IMR-90 (cell line): ENCODE data around the gene LOXL3. TPM values are rescaled to one million over a fixed set of nuclear protein-coding genes. Genes with fewer than 3 reads are reported as not detected.

Experiments used
- ATAC-seq: fragments of 200-7000 bp; cut with Tn5 transposase; 2 replicates; pipeline ENCODE4 v1.9.1; 2020; ENCODE audit warnings: low read depth, mild to moderate bottlenecking, moderate library complexity
- BruUV-seq: library from RNA; stranded (reverse); fragments of 400-500 nt; replicated peaks from 2 replicates; lab custom pipeline; 2021; lab: Mats Ljungman, UMichigan
- CTCF ChIA-PET: fragments of 300-600 bp; formaldehyde crosslinking; extraction: SDS; loops from one replicate; lab custom pipeline; 2021; ENCODE audit warnings: antibody characterized with exemption; lab: Yijun Ruan, JAX
- POLR2A ChIA-PET: fragments of 300-600 bp; sonication (Branson Sonifier 250); formaldehyde crosslinking; loops from one replicate; lab custom pipeline; 2022; ENCODE audit warnings: antibody characterized with exemption; ENCODE audit not compliant: unreplicated experiment; lab: Charles Lee
- DNase-seq: peaks from one replicate; pipeline ENCODE4 v3.0.0; 2013
- H2AFZ ChIP-seq: replicated peaks from 2 replicates; pipeline ENCODE3; 2013; ENCODE audit warnings: low read length, mild to moderate bottlenecking; ENCODE audit not compliant: poor library complexity
- H2AK5ac ChIP-seq: 2 replicates; pipeline ENCODE4 v1.6.1; 2013; ENCODE audit warnings: low read depth, low read length, inconsistent platforms
- H2AK9ac ChIP-seq: replicated peaks from 2 replicates; pipeline ENCODE3; 2013; ENCODE audit warnings: mild to moderate bottlenecking, low read depth, low read length, moderate library complexity; ENCODE audit not compliant: poor library complexity
- H2BK120ac ChIP-seq: 2 replicates; pipeline ENCODE4 v1.6.1; 2013; ENCODE audit warnings: low read depth, low read length, inconsistent platforms
- H2BK15ac ChIP-seq: 3 replicates; pipeline ENCODE4 v1.6.1; 2013; ENCODE audit warnings: low read depth, low read length, inconsistent platforms
- H2BK20ac ChIP-seq: 2 replicates; pipeline ENCODE4 v1.6.1; 2013; ENCODE audit warnings: low read depth, mild to moderate bottlenecking, inconsistent platforms, low read length, moderate library complexity
- H2BK5ac ChIP-seq: 2 replicates; pipeline ENCODE4 v1.6.1; 2013; ENCODE audit warnings: mild to moderate bottlenecking, low read depth, low read length, inconsistent platforms; ENCODE audit not compliant: poor library complexity, severe bottlenecking
- H3K14ac ChIP-seq: replicated peaks from 2 replicates; pipeline ENCODE4 v1.6.1; 2013; ENCODE audit warnings: low read depth, low read length, inconsistent platforms
- H3K18ac ChIP-seq: 2 replicates; pipeline ENCODE4 v1.6.1; 2013; ENCODE audit warnings: low read depth, low read length, control low read depth
- H3K23ac ChIP-seq: 2 replicates; pipeline ENCODE4 v1.6.1; 2013; ENCODE audit warnings: low read depth, low read length, inconsistent platforms
- H3K27ac ChIP-seq: 2 replicates; pipeline ENCODE4 v1.5.1; 2013; ENCODE audit warnings: mild to moderate bottlenecking, control low read depth, low read length; ENCODE audit not compliant: insufficient read depth
- H3K27me3 ChIP-seq: 2 replicates; pipeline ENCODE4 v1.6.1; 2013; ENCODE audit warnings: low read length; ENCODE audit not compliant: control insufficient read depth, insufficient read depth
- H3K36me3 ChIP-seq: 2 replicates; pipeline ENCODE4 v1.6.1; 2013; ENCODE audit warnings: low read length, mixed read lengths; ENCODE audit not compliant: control insufficient read depth, insufficient read depth
- H3K4ac ChIP-seq: 2 replicates; pipeline ENCODE4 v1.6.1; 2013; ENCODE audit warnings: low read depth, low read length, inconsistent platforms
- H3K4me1 ChIP-seq: 2 replicates; pipeline ENCODE4 v1.6.1; 2013; ENCODE audit warnings: low read length, mixed read lengths; ENCODE audit not compliant: control insufficient read depth, insufficient read depth
- H3K4me2 ChIP-seq: 2 replicates; pipeline ENCODE4 v1.6.1; 2013; ENCODE audit warnings: low read depth, mild to moderate bottlenecking, control low read depth, low read length, moderate library complexity
- H3K4me3 ChIP-seq: 2 replicates; pipeline ENCODE4 v1.5.1; 2013; ENCODE audit warnings: low read depth, mild to moderate bottlenecking, control low read depth, low read length, moderate library complexity; ENCODE audit not compliant: insufficient read depth
- H3K56ac ChIP-seq: 2 replicates; pipeline ENCODE4 v1.6.1; 2013; ENCODE audit warnings: low read length, inconsistent platforms; ENCODE audit not compliant: insufficient read depth; ENCODE audit errors: extremely low read depth
- H3K79me1 ChIP-seq, 2 experiments: 2 replicates each; pipeline ENCODE4 v1.6.1; 2013; ENCODE audit warnings: low read length in 2 of 2, inconsistent platforms in 1 of 2, low read depth in 1 of 2
- H3K9ac ChIP-seq: 2 replicates; pipeline ENCODE4 v1.6.1; 2013; ENCODE audit warnings: low read depth, low read length, control low read depth
- H3K9me1 ChIP-seq: 2 replicates; pipeline ENCODE4 v1.6.1; 2013; ENCODE audit warnings: low read length, inconsistent platforms; ENCODE audit not compliant: insufficient read depth
- H3K9me3 ChIP-seq: 2 replicates; pipeline ENCODE4 v1.6.1; 2013; ENCODE audit warnings: low read length; ENCODE audit not compliant: control insufficient read depth, insufficient read depth
- H4K20me1 ChIP-seq: 2 replicates; pipeline ENCODE4 v1.6.1; 2013; ENCODE audit warnings: low read length, inconsistent platforms; ENCODE audit not compliant: insufficient read depth
- H4K5ac ChIP-seq: 2 replicates; pipeline ENCODE4 v1.6.1; 2013; ENCODE audit warnings: mild to moderate bottlenecking, low read depth, low read length, control low read depth
- H4K8ac ChIP-seq, 2 experiments: 2 replicates each; pipeline ENCODE4 v1.6.1; 2013; ENCODE audit warnings: low read depth in 2 of 2, low read length in 2 of 2, control low read depth in 1 of 2, inconsistent platforms in 1 of 2
- H4K91ac ChIP-seq: 2 replicates; pipeline ENCODE4 v1.6.1; 2013; ENCODE audit warnings: low read depth, low read length, inconsistent platforms; ENCODE audit not compliant: insufficient read depth
- BHLHE40 ChIP-seq: fragments of 150-350 bp; IDR thresholded peaks from 2 replicates; pipeline ENCODE4 v1.6.1; 2016; ENCODE audit warnings: mild to moderate bottlenecking, low read depth, low read length
- CEBPB ChIP-seq: IDR thresholded peaks from 2 replicates; pipeline ENCODE4 v1.6.1; 2012; ENCODE audit warnings: low read depth, low read length, improper control_type of control experiment
- CHD1 ChIP-seq: IDR thresholded peaks from 2 replicates; pipeline ENCODE4 v1.6.1; 2012; ENCODE audit warnings: low read depth, low read length, improper control_type of control experiment
- MAFK ChIP-seq: IDR thresholded peaks from 2 replicates; pipeline ENCODE4 v1.6.1; 2012; ENCODE audit warnings: low read depth, low read length, improper control_type of control experiment
- MAZ ChIP-seq: IDR thresholded peaks from 2 replicates; pipeline ENCODE4 v1.6.1; 2012; ENCODE audit warnings: low read depth, mild to moderate bottlenecking, low read length, improper control_type of control experiment, moderate library complexity, borderline replicate concordance
- MXI1 ChIP-seq: IDR thresholded peaks from 2 replicates; pipeline ENCODE4 v1.6.1; 2012; ENCODE audit warnings: low read depth, mild to moderate bottlenecking, low read length, moderate library complexity, borderline replicate concordance
- RAD21 ChIP-seq: IDR thresholded peaks from 2 replicates; pipeline ENCODE4 v1.6.1; 2012; ENCODE audit warnings: low read length, improper control_type of control experiment
- RCOR1 ChIP-seq: IDR thresholded peaks from 2 replicates; pipeline ENCODE4 v1.6.1; 2012; ENCODE audit warnings: mild to moderate bottlenecking, low read length, improper control_type of control experiment; ENCODE audit not compliant: insufficient replicate concordance
- USF2 ChIP-seq: fragments of 150-350 bp; IDR thresholded peaks from 2 replicates; pipeline ENCODE4 v1.6.1; 2017; ENCODE audit warnings: mild to moderate bottlenecking, antibody characterized with exemption, low read length, low read depth
- WGBS, 2 experiments: methylation state at CpG; one replicate each; pipeline versions ENCODE4 v1.1.5 to v1.1.7; 2013; ENCODE audit warnings: missing lambda C conversion rate in 2 of 2; ENCODE audit not compliant: insufficient read length in 1 of 2; ENCODE audit errors: extremely low coverage in 2 of 2; 5-methylcytosine and 5-hydroxymethylcytosine counted together
- dilution Hi-C: fragments of 300-500 bp; cut with HindIII; formaldehyde crosslinking; loops from one replicate; pipeline ENCODE4 v1.14.3; 2018; ENCODE audit warnings: low sequenced_read_pairs; ENCODE audit not compliant: unreplicated experiment
- in situ Hi-C: fragments of 300-500 bp; cut with MboI; formaldehyde crosslinking; loops from 3 replicates; pipeline ENCODE4 v1.14.3; 2019; ENCODE audit warnings: low sequenced_read_pairs, inconsistent platforms, mixed read lengths
- intact Hi-C: fragments of 100-400 bp; cut with micrococcal nuclease; formaldehyde crosslinking; loops from 2 replicates; pipeline ENCODE4 v1.10.0; 2022
- polyA plus RNA-seq, 3 experiments: library from polyadenylated mRNA; depleted of rRNA; stranded (reverse); fragments of >200 nt; gene quantifications; 2 replicates each; pipeline ENCODE4 v1.2.3, GENCODE V29; 2012; ENCODE audit warnings: low replicate concordance in 1 of 3
- total RNA-seq: library from RNA; depleted of rRNA; stranded (reverse); fragments of >200 nt; gene quantifications from 2 replicates; pipeline ENCODE4 v1.2.3, GENCODE V29; 2012

LOXL3 gene
- total and polyA plus RNA-seq, 2 of the 4 experiments (the other 2 are of a cell fraction) = 17.9 to 23.4 TPM

DNA sequence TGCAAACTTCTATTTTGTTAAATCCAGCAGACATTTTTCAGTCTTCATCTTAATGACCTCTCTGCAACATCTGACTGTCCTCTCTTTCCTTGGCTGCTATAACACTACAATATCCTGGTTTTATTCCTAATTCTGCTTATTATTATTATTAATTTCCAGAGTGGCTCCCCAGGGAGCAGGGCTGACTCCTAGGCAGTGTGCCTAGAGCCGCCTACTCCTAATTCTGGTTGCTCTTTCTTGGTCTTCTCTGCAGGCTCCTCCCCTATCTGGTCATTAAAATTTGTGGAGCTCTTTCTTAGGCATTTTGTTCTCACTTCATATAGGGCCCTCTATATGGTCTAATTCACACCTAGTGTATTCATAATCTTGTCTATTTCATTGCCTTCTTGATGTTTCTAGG is 10.8 kb downstream of the LOXL3 start:
- no peak overlapping the region for H3K4me3 ChIP-seq
- ATAC-seq = no peak
- BruUV-seq = no TSS peak
- peaks cover 6% of the 10 kb centered on the region; the same call in 1 of the 2 replicates for H3K36me3 ChIP-seq
- H3K27ac ChIP-seq = no peak overlapping the region
- TF ChIP-seq MAFK (no peak), RCOR1 (no peak), USF2 (no peak), CEBPB (no peak), RAD21 (no peak), CHD1 (no peak), BHLHE40 (no peak), MAZ (no peak), MXI1 (no peak)
- H3K4ac ChIP-seq = no peak overlapping the region
- no peak overlapping the region for H2AFZ ChIP-seq
- no peak overlapping the region for H4K8ac ChIP-seq
- H4K5ac ChIP-seq = no peak overlapping the region
- H2AK9ac ChIP-seq = no peak overlapping the region
- no peak overlapping the region for H3K18ac ChIP-seq
- no peak overlapping the region for H3K14ac ChIP-seq
- H3K27me3 ChIP-seq = no peaks in the 10 kb centered on the region
- H3K79me1 ChIP-seq = 0 out of 4 replicates have a peak, but pooled peaks cover 0 to 1% of the 10 kb centered on the region in 2 experiments
- H2AK5ac ChIP-seq = no peak overlapping the region
- intact Hi-C loops = no loop called here
- H3K9me3 ChIP-seq = no peaks in the 10 kb centered on the region
- in situ Hi-C loops = no loop called here
- H2BK15ac ChIP-seq = no peak overlapping the region
- H3K56ac ChIP-seq = no peak overlapping the region
- H4K91ac ChIP-seq = no peak overlapping the region
- no peak overlapping the region for H3K23ac ChIP-seq
- POLR2A ChIA-PET = no interaction called here
- no peaks in the 10 kb centered on the region for H3K4me1 ChIP-seq
- H3K9ac ChIP-seq = no peak overlapping the region
- no CpG with 5 or more reads among the region's 1 CpG for WGBS, 2 experiments
- CTCF ChIA-PET = interaction anchor here (0.7 kb wide), 1 partner anchor 211 kb away, joined by 3 read pairs; no protein-coding TSS in a partner anchor
- dilution Hi-C loops = no loop called here
- H3K4me2 ChIP-seq = no peak overlapping the region
- no peak overlapping the region for H2BK5ac ChIP-seq
- no peak overlapping the region for H2BK120ac ChIP-seq
- no peaks in the 10 kb centered on the region for H3K9me1 ChIP-seq
- DNase-seq = no peak
- H4K20me1 ChIP-seq = no peaks in the 10 kb centered on the region
- no peak overlapping the region for H2BK20ac ChIP-seq
